H9 (cell line): ENCODE measurements around the gene KCNIP1. TPM values are rescaled to one million over a fixed set of nuclear protein-coding genes. Genes with fewer than 3 reads are reported as not detected.
A peak's percentile ranks its signal among the peaks of the same experiment; 100 is the strongest.

Experiments
- DNase-seq: peaks from one replicate; pipeline ENCODE4 v3.0.0-alpha.2; 2017
- H2AFZ ChIP-seq: one replicate; pipeline ENCODE4 v1.6.1; 2013; ENCODE audit warnings: mild to moderate bottlenecking, low read length, control low read depth, moderate library complexity
- H2AK5ac ChIP-seq: 2 replicates; pipeline ENCODE4 v1.6.1; 2013; ENCODE audit warnings: low read length, control low read depth, mixed read lengths; ENCODE audit not compliant: insufficient read length
- H2BK120ac ChIP-seq: one replicate; pipeline ENCODE4 v1.6.1; 2013; ENCODE audit warnings: low read depth, mild to moderate bottlenecking, low read length, control low read depth, inconsistent platforms; ENCODE audit not compliant: poor library complexity, severe bottlenecking
- H2BK12ac ChIP-seq: 2 replicates; pipeline ENCODE4 v1.6.1; 2013; ENCODE audit warnings: low read length, control low read depth, mixed read lengths, low read depth; ENCODE audit not compliant: insufficient read length
- H2BK15ac ChIP-seq: 2 replicates; pipeline ENCODE4 v1.6.1; 2013; ENCODE audit warnings: low read depth, low read length, control low read depth
- H2BK20ac ChIP-seq: one replicate; pipeline ENCODE4 v1.6.1; 2013; ENCODE audit warnings: low read depth, mild to moderate bottlenecking, low read length, control low read depth, inconsistent platforms; ENCODE audit not compliant: poor library complexity, severe bottlenecking
- H2BK5ac ChIP-seq: 2 replicates; pipeline ENCODE4 v1.6.1; 2013; ENCODE audit warnings: low read length, control low read depth, mixed read lengths; ENCODE audit not compliant: insufficient read length
- H3K14ac ChIP-seq: 2 replicates; pipeline ENCODE4 v1.6.1; 2013; ENCODE audit warnings: low read length, control low read depth; ENCODE audit not compliant: insufficient read depth
- H3K18ac ChIP-seq: 2 replicates; pipeline ENCODE4 v1.6.1; 2013; ENCODE audit warnings: low read depth, mild to moderate bottlenecking, mixed read lengths, low read length, control low read depth; ENCODE audit not compliant: insufficient read length
- H3K23ac ChIP-seq: 2 replicates; pipeline ENCODE4 v1.6.1; 2013; ENCODE audit warnings: low read length, control low read depth, mixed read lengths, low read depth; ENCODE audit not compliant: insufficient read length
- H3K23me2 ChIP-seq: 2 replicates; pipeline ENCODE4 v1.6.1; 2013; ENCODE audit warnings: low read depth, mild to moderate bottlenecking, mixed read lengths, low read length, control low read depth; ENCODE audit not compliant: insufficient read length, poor library complexity, severe bottlenecking
- H3K27ac ChIP-seq: 2 replicates; pipeline ENCODE4 v1.5.1; 2013; ENCODE audit warnings: low read length, control low read depth, mixed read lengths, low read depth; ENCODE audit not compliant: insufficient read length
- H3K27me3 ChIP-seq: 2 replicates; pipeline ENCODE4 v1.6.1; 2013; ENCODE audit warnings: low read length, control low read depth, inconsistent platforms; ENCODE audit not compliant: insufficient read depth
- H3K4ac ChIP-seq: 2 replicates; pipeline ENCODE4 v1.6.1; 2013; ENCODE audit warnings: low read depth, mild to moderate bottlenecking, control low read depth, inconsistent platforms, low read length, moderate library complexity
- H3K4me1 ChIP-seq: 2 replicates; pipeline ENCODE4 v1.6.1; 2013; ENCODE audit warnings: low read length, control low read depth, inconsistent platforms; ENCODE audit not compliant: insufficient read depth
- H3K4me2 ChIP-seq: 2 replicates; pipeline ENCODE4 v1.6.1; 2013; ENCODE audit warnings: low read length, control low read depth, mixed read lengths; ENCODE audit not compliant: insufficient read length, insufficient read depth
- H3K56ac ChIP-seq: 2 replicates; pipeline ENCODE4 v1.6.1; 2013; ENCODE audit warnings: low read depth, mild to moderate bottlenecking, mixed read lengths, low read length, control low read depth; ENCODE audit not compliant: insufficient read length
- H3K79me1 ChIP-seq: 2 replicates; pipeline ENCODE4 v1.6.1; 2013; ENCODE audit warnings: low read depth, mild to moderate bottlenecking, moderate library complexity, low read length, control low read depth, inconsistent platforms; ENCODE audit not compliant: insufficient read depth, poor library complexity, severe bottlenecking
- H3K79me2 ChIP-seq: 2 replicates; pipeline ENCODE4 v1.6.1; 2013; ENCODE audit warnings: low read length, control low read depth, inconsistent platforms; ENCODE audit not compliant: insufficient read depth
- H3K9ac ChIP-seq: 2 replicates; pipeline ENCODE4 v1.6.1; 2013; ENCODE audit warnings: low read length, control low read depth, mixed read lengths; ENCODE audit not compliant: insufficient read length; ENCODE audit errors: extremely low read depth
- H3K9me3 ChIP-seq: one replicate; pipeline ENCODE4 v1.6.1; 2013; ENCODE audit warnings: low read depth, low read length, inconsistent platforms; ENCODE audit not compliant: control insufficient read depth
- H3T11ph ChIP-seq: one replicate; pipeline ENCODE4 v1.6.1; 2013; ENCODE audit warnings: mild to moderate bottlenecking, low read length, control low read depth, inconsistent platforms
- H4K20me1 ChIP-seq: one replicate; pipeline ENCODE4 v1.6.1; 2013; ENCODE audit not compliant: control insufficient read depth, insufficient read length, insufficient read depth
- H4K5ac ChIP-seq: 2 replicates; pipeline ENCODE4 v1.6.1; 2013; ENCODE audit warnings: low read depth, mild to moderate bottlenecking, mixed read lengths, low read length, control low read depth; ENCODE audit not compliant: insufficient read length
- H4K8ac ChIP-seq: replicated peaks from 2 replicates; pipeline ENCODE4 v1.6.1; 2013; ENCODE audit warnings: low read length, control low read depth, mixed read lengths, low read depth; ENCODE audit not compliant: insufficient read length
- H4K91ac ChIP-seq: 2 replicates; pipeline ENCODE4 v1.6.1; 2013; ENCODE audit warnings: low read depth, mild to moderate bottlenecking, moderate library complexity, mixed read lengths, low read length, control low read depth; ENCODE audit not compliant: insufficient read length
- H3K27ac Mint-ChIP-seq, 3 experiments: 2 replicates in 2 of 3; 3 replicates in 1 of 3; pipeline ENCODE4 v1.8.0; 2020 to 2021; ENCODE audit warnings: mixed read lengths in 3 of 3, mild to moderate bottlenecking in 1 of 3, moderate library complexity in 1 of 3
- H3K27me3 Mint-ChIP-seq: 2 replicates; pipeline ENCODE4 v1.8.0; 2021; ENCODE audit warnings: low read depth, mild to moderate bottlenecking, moderate library complexity, mixed read lengths
- H3K36me3 Mint-ChIP-seq, 3 experiments: 2 replicates in 2 of 3; 3 replicates in 1 of 3; pipeline ENCODE4 v1.8.0; 2020 to 2021; ENCODE audit warnings: low read depth in 3 of 3, mixed read lengths in 3 of 3; ENCODE audit not compliant: insufficient read depth in 1 of 3
- H3K4me1 Mint-ChIP-seq, 2 experiments: 2 replicates each; pipeline ENCODE4 v1.8.0; 2020; ENCODE audit warnings: mixed read lengths in 2 of 2
- H3K4me3 Mint-ChIP-seq, 2 experiments: 2 replicates in 1 of 2; 3 replicates in 1 of 2; pipeline ENCODE4 v1.8.0; 2020 to 2021; ENCODE audit warnings: mild to moderate bottlenecking in 2 of 2, mixed read lengths in 2 of 2, moderate library complexity in 1 of 2
- H3K9me3 Mint-ChIP-seq, 2 experiments: 2 replicates in 1 of 2; 3 replicates in 1 of 2; pipeline ENCODE4 v1.8.0; 2020; ENCODE audit warnings: mild to moderate bottlenecking in 2 of 2, mixed read lengths in 2 of 2, moderate library complexity in 1 of 2
- WGBS: extraction: QIAGEN DNeasy Blood & Tissue Kit; methylation state at CpG from one replicate; pipeline ENCODE4 v1.1.7; 2013; ENCODE audit warnings: missing lambda C conversion rate, low lambda C conversion rate, mixed read lengths; ENCODE audit not compliant: insufficient read length; ENCODE audit errors: extremely low coverage; 5-methylcytosine and 5-hydroxymethylcytosine counted together
- total RNA-seq: library from RNA; stranded (reverse); gene quantifications from 2 replicates; pipeline ENCODE4 v1.2.1, GENCODE V29; 2021
- TF ChIP-seq, protein P1 (sequence below): fragments of 200-600 bp; sonication (generic); conservative IDR thresholded peaks from 3 replicates; pipeline ENCODE4 v1.8.0; 2021; ENCODE audit warnings: antibody characterized with exemption, mild to moderate bottlenecking

KCNIP1 gene
- total RNA-seq, 1 experiment from 2014 or later, result 0.63 TPM

DNA sequence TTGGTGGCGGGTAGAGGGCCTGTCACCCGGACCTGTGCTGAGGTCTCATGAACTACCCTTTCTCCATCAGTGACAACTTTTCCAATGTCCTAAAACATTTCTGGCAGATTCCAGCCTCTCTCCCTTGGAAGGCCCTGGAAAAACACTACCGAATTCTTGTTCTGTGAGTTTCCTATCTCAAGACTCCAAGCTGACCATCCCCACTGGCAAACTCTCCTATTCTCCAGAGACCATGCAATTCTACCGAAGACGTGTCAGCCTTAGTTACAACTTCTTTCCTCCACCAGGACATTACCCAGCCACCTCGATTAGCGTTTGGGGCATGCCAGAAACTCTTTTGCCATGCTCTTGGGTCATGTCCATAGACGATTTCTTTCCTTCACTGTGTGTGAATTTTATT lies 252.9 kb downstream of the KCNIP1 start:
- no peak overlapping the region for H4K91ac ChIP-seq
- Mint-ChIP-seq H3K4me1 (peaks cover 23 to 30% of the 10 kb centered on the region in 2 experiments), H3K9me3 (peaks cover 2 to 4% of the 10 kb centered on the region in 2 experiments; a peak in 4 of 5 replicates), H3K4me3 (no peak overlapping the region), H3K27ac (peak overlapping the region in 1 of 3 experiments; percentile 10; a peak in 1 of 7 replicates), H3K27me3 (no peaks in the 10 kb centered on the region), H3K36me3 (peaks cover 0 to 7% (median 3%) of the 10 kb centered on the region in 3 experiments; a peak in 5 of 7 replicates)
- H3K23ac ChIP-seq, result no peak overlapping the region
- no peak overlapping the region for H3K4ac ChIP-seq
- H2BK12ac ChIP-seq, result no peak overlapping the region
- no peak overlapping the region for H3K56ac ChIP-seq
- H2BK15ac ChIP-seq, result no peak overlapping the region
- no peaks in the 10 kb centered on the region for H3K79me1 ChIP-seq
- H3K4me2 ChIP-seq, result no peak overlapping the region
- peaks cover 7% of the 10 kb centered on the region for H3K4me1 ChIP-seq
- no peaks in the 10 kb centered on the region for H4K20me1 ChIP-seq
- H3K9me3 ChIP-seq, result no peaks in the 10 kb centered on the region
- H3K23me2 ChIP-seq, result no peaks in the 10 kb centered on the region
- TF ChIP-seq, protein P1, sequence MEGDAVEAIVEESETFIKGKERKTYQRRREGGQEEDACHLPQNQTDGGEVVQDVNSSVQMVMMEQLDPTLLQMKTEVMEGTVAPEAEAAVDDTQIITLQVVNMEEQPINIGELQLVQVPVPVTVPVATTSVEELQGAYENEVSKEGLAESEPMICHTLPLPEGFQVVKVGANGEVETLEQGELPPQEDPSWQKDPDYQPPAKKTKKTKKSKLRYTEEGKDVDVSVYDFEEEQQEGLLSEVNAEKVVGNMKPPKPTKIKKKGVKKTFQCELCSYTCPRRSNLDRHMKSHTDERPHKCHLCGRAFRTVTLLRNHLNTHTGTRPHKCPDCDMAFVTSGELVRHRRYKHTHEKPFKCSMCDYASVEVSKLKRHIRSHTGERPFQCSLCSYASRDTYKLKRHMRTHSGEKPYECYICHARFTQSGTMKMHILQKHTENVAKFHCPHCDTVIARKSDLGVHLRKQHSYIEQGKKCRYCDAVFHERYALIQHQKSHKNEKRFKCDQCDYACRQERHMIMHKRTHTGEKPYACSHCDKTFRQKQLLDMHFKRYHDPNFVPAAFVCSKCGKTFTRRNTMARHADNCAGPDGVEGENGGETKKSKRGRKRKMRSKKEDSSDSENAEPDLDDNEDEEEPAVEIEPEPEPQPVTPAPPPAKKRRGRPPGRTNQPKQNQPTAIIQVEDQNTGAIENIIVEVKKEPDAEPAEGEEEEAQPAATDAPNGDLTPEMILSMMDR, result no peak
- H3K27ac ChIP-seq, result no peak overlapping the region
- no peak overlapping the region for H3T11ph ChIP-seq
- H2BK120ac ChIP-seq, result no peak overlapping the region
- no peak overlapping the region for H3K18ac ChIP-seq
- no peaks in the 10 kb centered on the region for H3K27me3 ChIP-seq
- H3K14ac ChIP-seq, result no peak overlapping the region
- no peak overlapping the region for H3K9ac ChIP-seq
- H2AK5ac ChIP-seq, result no peak overlapping the region
- no peak overlapping the region for H4K5ac ChIP-seq
- no peak overlapping the region for H4K8ac ChIP-seq
- H2BK20ac ChIP-seq, result no peak overlapping the region
- H2BK5ac ChIP-seq, result no peak overlapping the region
- no peak overlapping the region for H2AFZ ChIP-seq
- no peak for DNase-seq
- no peaks in the 10 kb centered on the region for H3K79me2 ChIP-seq
- WGBS, result no CpG with 5 or more reads among the region's 8 CpGs
